Lung (tissue), 12 donors: Measurements from ENCODE around the gene TNS3. TPM values are rescaled to one million over a fixed set of nuclear protein-coding genes. Genes with fewer than 3 reads are reported as not detected.
"Not testable (repeated sequence)": the region's sequence is repeated elsewhere in the genome, so short reads cannot be mapped to it uniquely, and the experiment has no call there.

Source experiments
- ATAC-seq: fragments of 200-7000 bp; cut with Tn5 transposase; one replicate; pipeline ENCODE4 v1.9.1; 2020; ENCODE audit warnings: moderate number of reproducible peaks; ENCODE audit not compliant: insufficient read depth, low FRiP score
- DNase-seq, 3 donors: peaks; one replicate each; pipeline ENCODE4 v3.0.0-alpha.2; 2013 to 2017
- H3K27ac ChIP-seq, 2 donors: one replicate each; pipeline ENCODE4 v1.5.1; 2013; ENCODE audit warnings: mild to moderate bottlenecking in 2 of 2, moderate library complexity in 2 of 2, control low read depth in 1 of 2, inconsistent platforms in 1 of 2, low read depth in 1 of 2, low read length in 1 of 2
- H3K27me3 ChIP-seq, 3 donors: one replicate each; pipeline ENCODE4 v1.5.1; 2013; ENCODE audit warnings: low read length in 2 of 3; ENCODE audit not compliant: control insufficient read depth in 3 of 3, insufficient read depth in 3 of 3
- H3K36me3 ChIP-seq, 4 donors: one replicate each; pipeline ENCODE4 v1.5.1; 2013; ENCODE audit warnings: low read length in 4 of 4, mild to moderate bottlenecking in 1 of 4, moderate library complexity in 1 of 4; ENCODE audit not compliant: control insufficient read depth in 4 of 4, insufficient read depth in 4 of 4
- H3K4me1 ChIP-seq, 5 donors: one replicate each; pipeline ENCODE4 v1.5.1; 2013; ENCODE audit warnings: low read length in 5 of 5, mild to moderate bottlenecking in 2 of 5, moderate library complexity in 1 of 5; ENCODE audit not compliant: control insufficient read depth in 5 of 5, insufficient read depth in 5 of 5
- H3K4me3 ChIP-seq: one replicate; pipeline ENCODE4 v1.5.1; 2013; ENCODE audit warnings: mild to moderate bottlenecking, control low read depth, moderate library complexity
- H3K9ac ChIP-seq, 2 donors: one replicate each; pipeline ENCODE4 v1.5.1; 2013; ENCODE audit warnings: low read length in 2 of 2, control low read depth in 1 of 2; ENCODE audit not compliant: insufficient read depth in 1 of 2
- H3K9me3 ChIP-seq, 4 donors: one replicate each; pipeline ENCODE4 v1.5.1; 2013; ENCODE audit warnings: low read length in 3 of 4, mild to moderate bottlenecking in 1 of 4, moderate library complexity in 1 of 4; ENCODE audit not compliant: control insufficient read depth in 4 of 4, insufficient read depth in 3 of 4
- CTCF ChIP-seq: IDR thresholded peaks from 2 replicates; pipeline ENCODE4 v1.5.1; 2012; ENCODE audit warnings: mild to moderate bottlenecking; ENCODE audit errors: control extremely low read depth, extremely low read depth
- WGBS, 2 donors: extraction: QIAGEN DNeasy Blood & Tissue Kit; methylation state at CpG; one replicate each; pipeline ENCODE4 v1.1.7; 2013; 5-methylcytosine and 5-hydroxymethylcytosine counted together
- polyA plus RNA-seq, 2 donors: library from polyadenylated mRNA; stranded (reverse); fragments of 200-250 nt; gene quantifications; one replicate each; pipeline ENCODE4 v1.2.1, GENCODE V29; 2013
- total RNA-seq, 2 donors: library from RNA; depleted of rRNA in 1 of 2; stranded (reverse); fragments of >200 nt in 1 of 2; gene quantifications; one replicate each; pipeline ENCODE4 v1.2.1, GENCODE V29; 2014 to 2021
- donor health status: control.
- donor health status: control.
- donor health status: Bipolar disorder and iron deficiency.
- donor health status: healthy.
- donor health status: DM: yes; HTN: yes; CAD: no.

The TNS3 gene
- total and polyA plus RNA-seq, 4 donors: 23.8 to 140 (median 85.7) TPM

GRCh38 chr7:47441796-47442604, 139.9 kb downstream of the TNS3 start:
- Histone ChIP-seq H3K9ac (no peak overlapping the region), H3K36me3 (peaks cover 0 to 13% (median 11%) of the 10 kb centered on the region in 4 donors), H3K27ac (no peak overlapping the region), H3K9me3 (no peaks in the 10 kb centered on the region), H3K27me3 (no peaks in the 10 kb centered on the region), H3K4me1 (peaks cover 1 to 8% (median 6%) of the 10 kb centered on the region in 5 donors), H3K4me3 (no peak overlapping the region)
- ATAC-seq: no peak
- WGBS, 2 donors: 77 to 84% methylated on average over 11 of the region's 11 CpGs
- no peak for DNase-seq
- TF ChIP-seq CTCF: no peak

GRCh38 chr7:47441048-47441447, 140.9 kb downstream of the TNS3 start:
- peaks cover 0 to 13% (median 11%) of the 10 kb centered on the region in 4 donors for H3K36me3 ChIP-seq
- H3K9me3 ChIP-seq, H3K4me3 ChIP-seq, H3K27me3 ChIP-seq, H3K9ac ChIP-seq, ATAC-seq, H3K4me1 ChIP-seq, H3K27ac ChIP-seq, DNase-seq: not testable (repeated sequence)
- WGBS, 2 donors: 78 to 93% methylated on average over 8 of the region's 8 CpGs

- DNase-seq (no peak), ATAC-seq (no peak)
- H3K9me3 ChIP-seq: no peaks in the 10 kb centered on the region
- H3K4me3 ChIP-seq: no peak overlapping the region
- H3K36me3 ChIP-seq: peaks cover 0 to 13% (median 11%) of the 10 kb centered on the region in 4 donors
- 6 to 100% methylated on average over 1 of the region's 1 CpG for WGBS, 2 donors
- H3K9ac ChIP-seq: no peak overlapping the region
- H3K4me1 ChIP-seq: peaks cover under 1 to 8% (median 3%) of the 10 kb centered on the region in 5 donors
- H3K27ac ChIP-seq: no peak overlapping the region
- H3K27me3 ChIP-seq: no peaks in the 10 kb centered on the region
- TF ChIP-seq CTCF: no peak
Measured at GRCh38 chr7:47440320-47440719, 141.6 kb downstream of the TNS3 start.

GRCh38 chr7:47439181-47439667, 142.7 kb downstream of the TNS3 start:
- no peak overlapping the region for H3K27ac ChIP-seq

More at GRCh38 chr7:47439181-47439667, 142.7 kb downstream of the TNS3 start:
- Histone ChIP-seq H3K27me3 (no peaks in the 10 kb centered on the region), H3K9me3 (no peaks in the 10 kb centered on the region), H3K9ac (no peak overlapping the region), H3K36me3 (peaks cover 0 to 20% (median 16%) of the 10 kb centered on the region in 4 donors), H3K4me3 (no peak overlapping the region), H3K4me1 (peaks cover 0 to 3% (median 0%) of the 10 kb centered on the region in 5 donors)
- DNase-seq (no peak), ATAC-seq (no peak)
- WGBS, 2 donors: 96 to 98% methylated on average over 17 of the region's 17 CpGs
- no peak for TF ChIP-seq CTCF
